Panc1 (cell line): Measurements from ENCODE around the gene FER1L5.

ENCODE experiments used
- CTCF ChIP-seq: fragments of 450-650 bp; IDR thresholded peaks from 2 replicates; pipeline ENCODE4 v1.5.1; 2017; ENCODE audit warnings: mild to moderate bottlenecking
- POLR2AphosphoS5 ChIP-seq: IDR thresholded peaks from 2 replicates; pipeline ENCODE4 v1.6.1; 2012; ENCODE audit warnings: mild to moderate bottlenecking, low read depth, low read length, moderate library complexity
- REST ChIP-seq, 2 experiments: IDR thresholded peaks; 2 replicates each; pipeline ENCODE4 v1.6.1; 2011 to 2012; ENCODE audit warnings: low read depth in 2 of 2, control low read depth in 1 of 2, low read length in 1 of 2, mild to moderate bottlenecking in 1 of 2, moderate library complexity in 1 of 2; ENCODE audit not compliant: insufficient read depth in 1 of 2
- TCF7L2 ChIP-seq: IDR thresholded peaks from 2 replicates; pipeline ENCODE4 v1.6.1; 2011; ENCODE audit warnings: mild to moderate bottlenecking, low read depth, low read length, inconsistent platforms

- TF ChIP-seq CTCF: no peak
- TF ChIP-seq REST (IDR thresholded peaks at IDR 0.05; ENCODE audit: insufficient read depth in 1 of 2, low read depth in 2 of 2, low read length in 1 of 2): no peak
- no peak for TF ChIP-seq TCF7L2
- TF ChIP-seq POLR2AphosphoS5: no peak
These were observed 21.9 kb downstream of the FER1L5 start for GRCh38 chr2:96664366-96664925.
